K562 (cell line): ENCODE data around the gene KIF23. TPM values are rescaled to one million over a fixed set of nuclear protein-coding genes. Genes with fewer than 3 reads are reported as not detected.

Experiments used
- ATAC-seq: fragments of 200-7000 bp; cut with Tn5 transposase; 3 replicates; pipeline ENCODE4 v1.9.1; 2020; ENCODE audit warnings: moderate library complexity
- BruUV-seq: library from RNA; stranded (reverse); fragments of 400-500 nt; replicated peaks from 2 replicates; lab custom pipeline; 2021; lab: Mats Ljungman, UMichigan
- CTCF ChIA-PET: fragments of 300-600 bp; formaldehyde crosslinking; extraction: SDS; loops from one replicate; lab custom pipeline; 2021; ENCODE audit warnings: low intra/inter-chr PET ratio; lab: Yijun Ruan, JAX
- POLR2A ChIA-PET: fragments of 300-600, 350-650 bp; sonication (Branson Sonifier 250); formaldehyde crosslinking; extraction: SDS; loops from one replicate; lab custom pipeline; 2021; ENCODE audit warnings: antibody characterized with exemption, inconsistent platforms; lab: Yijun Ruan, JAX
- DNase-seq, 4 experiments: peaks; one replicate each; pipeline versions ENCODE4 v3.0.0 to v3.0.0-alpha.2; 2011 to 2018; ENCODE audit warnings: low spot score in 3 of 4, mixed read lengths in 3 of 4; ENCODE audit errors: extremely low read depth in 1 of 4
- FAIRE-seq: peaks from 2 replicates; lab custom pipeline; 2011; peaks lifted over from hg19 to GRCh38; lab: Jason Lieb, UNC
- H2AFZ ChIP-seq: 2 replicates; pipeline ENCODE4 v1.6.0; 2011; ENCODE audit warnings: low read depth, low read length, control low read depth, inconsistent platforms
- H3K27ac ChIP-seq: fragments of 200-600 bp; 3 replicates; pipeline ENCODE4 v1.8.0; 2011; ENCODE audit warnings: low read depth, mild to moderate bottlenecking, control low read depth, inconsistent platforms, low read length, moderate library complexity, mixed read lengths; ENCODE audit errors: extremely low read depth
- H3K27me3 ChIP-seq, 2 experiments: fragments of 300-600 bp in 1 of 2; 2 replicates in 1 of 2; 3 replicates in 1 of 2; pipeline versions ENCODE4 v1.6.0 to v1.8.0; 2011; ENCODE audit warnings: inconsistent platforms in 2 of 2, low read length in 2 of 2, mild to moderate bottlenecking in 1 of 2, mixed read lengths in 1 of 2, moderate library complexity in 1 of 2; ENCODE audit not compliant: control insufficient read depth in 2 of 2, insufficient read depth in 2 of 2
- H3K36me3 ChIP-seq: fragments of 300-600 bp; 3 replicates; pipeline ENCODE4 v1.8.0; 2011; ENCODE audit warnings: mild to moderate bottlenecking, low read length, inconsistent platforms; ENCODE audit not compliant: control insufficient read depth, insufficient read depth
- H3K4me1 ChIP-seq, 2 experiments: fragments of 200-600 bp in 1 of 2; replicated peaks in 1 of 2; 2 replicates in 1 of 2; 3 replicates in 1 of 2; pipeline versions ENCODE4 v1.5.1 to v1.8.0; 2011; ENCODE audit warnings: inconsistent platforms in 2 of 2, low read length in 2 of 2, mild to moderate bottlenecking in 1 of 2, mixed read lengths in 1 of 2, moderate library complexity in 1 of 2; ENCODE audit not compliant: control insufficient read depth in 2 of 2, insufficient read depth in 2 of 2
- H3K4me2 ChIP-seq: 2 replicates; pipeline ENCODE4 v1.6.1; 2011; ENCODE audit warnings: low read length, control low read depth, inconsistent platforms, mixed read lengths; ENCODE audit not compliant: insufficient read depth
- H3K4me3 ChIP-seq: fragments of 200-600 bp; sonication (generic), shearing (Covaris generic); 2 replicates; pipeline ENCODE4 v1.5.1; 2016; ENCODE audit warnings: control low read depth, inconsistent platforms
- H3K79me2 ChIP-seq: fragments of 200-600 bp; 3 replicates; pipeline ENCODE4 v1.8.0; 2011; ENCODE audit warnings: low read length, inconsistent platforms; ENCODE audit not compliant: control insufficient read depth, insufficient read depth
- H3K9ac ChIP-seq, 2 experiments: 2 replicates each; pipeline versions ENCODE4 v1.6.0 to v1.6.1; 2011; ENCODE audit warnings: low read depth in 2 of 2, low read length in 2 of 2, control low read depth in 1 of 2, inconsistent platforms in 1 of 2, mild to moderate bottlenecking in 1 of 2, mixed read lengths in 1 of 2; ENCODE audit not compliant: insufficient read depth in 1 of 2
- H3K9me1 ChIP-seq: one replicate; pipeline ENCODE4 v1.6.0; 2011; ENCODE audit warnings: inconsistent platforms, mild to moderate bottlenecking, low read length, moderate library complexity; ENCODE audit not compliant: control insufficient read depth, insufficient read depth
- H3K9me3 ChIP-seq: replicated peaks from 2 replicates; pipeline ENCODE4 v1.5.1; 2011; ENCODE audit warnings: low read depth, low read length, inconsistent platforms; ENCODE audit not compliant: control insufficient read depth, insufficient read depth
- H4K20me1 ChIP-seq: replicated peaks from 2 replicates; pipeline ENCODE4 v1.6.1; 2011; ENCODE audit warnings: low read length, inconsistent platforms, mixed read lengths; ENCODE audit not compliant: control insufficient read depth, insufficient read depth
- DIDO1 ChIP-seq: fragments of 450-650 bp; IDR thresholded peaks from 2 replicates; pipeline ENCODE4 v1.6.1; 2016; ENCODE audit warnings: low read depth, missing biosample characterization, missing genetic modification characterization
- MEF2D ChIP-seq: conservative IDR thresholded peaks from 2 replicates; pipeline ENCODE4 v1.6.1; 2016; ENCODE audit warnings: low read depth, missing genetic modification characterization, missing compliant biosample characterization
- MTA1 ChIP-seq: fragments of 450-650 bp; IDR thresholded peaks from 2 replicates; pipeline ENCODE4 v1.6.1; 2017; ENCODE audit warnings: borderline replicate concordance
- RBM14 ChIP-seq: fragments of 200-400 bp; formaldehyde crosslinking; IDR thresholded peaks from 2 replicates; pipeline ENCODE4 v1.6.1; 2018; ENCODE audit warnings: low read depth, mild to moderate bottlenecking, low read length, moderate library complexity, borderline replicate concordance; ENCODE audit not compliant: insufficient read depth
- SMAD3 ChIP-seq: fragments of 450-650 bp; formaldehyde crosslinking; conservative IDR thresholded peaks from 2 replicates; pipeline ENCODE4 v1.4.0; 2020; ENCODE audit warnings: mild to moderate bottlenecking
- TARDBP ChIP-seq: fragments of 450-650 bp; IDR thresholded peaks from 2 replicates; pipeline ENCODE4 v1.6.1; 2016
- ZNF282 ChIP-seq: sonication (generic); formaldehyde crosslinking; IDR thresholded peaks from 2 replicates; pipeline ENCODE4 v1.8.1; 2023; ENCODE audit warnings: missing genetic modification reagents
- ZNF584 ChIP-seq: fragments of 200-800 bp; sonication (Bioruptor generic); IDR thresholded peaks from 2 replicates; pipeline ENCODE4 v1.6.1; 2016; ENCODE audit warnings: low read depth, mild to moderate bottlenecking, missing genetic modification characterization, missing compliant biosample characterization
- WGBS: fragments of 100-300 bp; shearing (Covaris generic); methylation state at CpG from one replicate; pipeline ENCODE4 v1.1.6; 2016; ENCODE audit warnings: low coverage, mixed read lengths; ENCODE audit not compliant: insufficient coverage; ENCODE audit errors: missing lambda C conversion rate; 5-methylcytosine and 5-hydroxymethylcytosine counted together
- in situ Hi-C: fragments of 300-500 bp; cut with MboI; formaldehyde crosslinking; loops from 4 replicates; pipeline ENCODE4 v1.15.0; 2018; ENCODE audit warnings: inconsistent platforms, mixed read lengths
- intact Hi-C: fragments of 100-400 bp; cut with micrococcal nuclease; formaldehyde crosslinking; loops from 2 replicates; pipeline ENCODE4 v1.14.2; 2022
- polyA plus RNA-seq, 8 experiments: library from polyadenylated mRNA; depleted of rRNA in 4 of 8; stranded (reverse) in 5 of 8; unstranded in 3 of 8; fragments of >200 nt; fragmentation: Nextera tagmentation in 2 of 8; fragmentation: Illumina TruSeq in 1 of 8; extraction: Ambion mirVana in 2 of 8; extraction: Trizol in 1 of 8; gene quantifications; 2 replicates each; pipeline versions ENCODE4 v1.2.1 to v1.2.3, GENCODE V29; 2011 to 2014; ENCODE audit warnings: inconsistent platforms in 1 of 8, missing spikeins in 1 of 8
- total RNA-seq, 7 experiments: library from RNA; depleted of rRNA in 6 of 7; stranded (reverse); fragments of >200 nt in 6 of 7; fragmentation: Illumina TruSeq in 2 of 7; extraction: Trizol in 2 of 7; gene quantifications; 2 replicates each; pipeline versions ENCODE4 v1.2.1 to v1.2.3, GENCODE V29; 2011 to 2021; ENCODE audit warnings: low replicate concordance in 1 of 7
- TF ChIP-seq, protein P1 (sequence below): fragments of 200-400 bp; formaldehyde crosslinking; IDR thresholded peaks from 2 replicates; pipeline ENCODE4 v1.6.1; 2017; ENCODE audit warnings: mild to moderate bottlenecking, low read depth, low read length, moderate library complexity
- TF ChIP-seq, protein P2 (sequence below): conservative IDR thresholded peaks from 2 replicates; pipeline ENCODE4 v1.6.1; 2011; ENCODE audit warnings: low read depth, mild to moderate bottlenecking, low read length; ENCODE audit not compliant: control insufficient read depth

KIF23 gene
- total and polyA plus RNA-seq, 9 of the 15 experiments (the other 6 are each of a cell fraction or from before 2014, with no cell fraction given): 29.4 to 58.2 (median 41.9) TPM

DNA sequence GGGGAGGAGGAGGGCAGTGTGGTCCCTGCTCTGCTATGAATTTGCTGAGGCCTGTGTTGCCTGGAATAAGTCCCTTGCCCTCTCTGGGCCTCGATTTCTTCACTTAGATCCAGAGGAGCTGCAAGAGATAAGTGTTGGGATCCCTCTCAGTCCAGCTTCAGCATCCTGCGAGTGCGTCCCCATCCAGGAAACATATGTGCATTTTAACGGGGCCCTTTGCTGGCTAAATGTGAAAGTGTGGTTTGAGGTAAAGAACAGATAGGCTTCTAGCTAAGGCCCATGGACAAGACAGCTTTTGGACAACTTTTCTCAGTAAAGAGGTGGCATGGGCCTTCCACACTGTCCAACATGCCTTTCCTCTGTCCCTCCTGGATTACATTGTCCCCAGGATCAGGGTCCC lies 64.9 kb downstream of the KIF23 start:
- H3K27ac ChIP-seq: no peak overlapping the region
- TF ChIP-seq MTA1 (no peak), ZNF584 (no peak), TARDBP (no peak), ZNF282 (CRISPR knock-in tag) (no peak), DIDO1 (tag) (no peak), MEF2D (tag) (no peak), SMAD3 (CRISPR knock-in tag) (no peak), RBM14 (no peak)
- TF ChIP-seq, protein P1, sequence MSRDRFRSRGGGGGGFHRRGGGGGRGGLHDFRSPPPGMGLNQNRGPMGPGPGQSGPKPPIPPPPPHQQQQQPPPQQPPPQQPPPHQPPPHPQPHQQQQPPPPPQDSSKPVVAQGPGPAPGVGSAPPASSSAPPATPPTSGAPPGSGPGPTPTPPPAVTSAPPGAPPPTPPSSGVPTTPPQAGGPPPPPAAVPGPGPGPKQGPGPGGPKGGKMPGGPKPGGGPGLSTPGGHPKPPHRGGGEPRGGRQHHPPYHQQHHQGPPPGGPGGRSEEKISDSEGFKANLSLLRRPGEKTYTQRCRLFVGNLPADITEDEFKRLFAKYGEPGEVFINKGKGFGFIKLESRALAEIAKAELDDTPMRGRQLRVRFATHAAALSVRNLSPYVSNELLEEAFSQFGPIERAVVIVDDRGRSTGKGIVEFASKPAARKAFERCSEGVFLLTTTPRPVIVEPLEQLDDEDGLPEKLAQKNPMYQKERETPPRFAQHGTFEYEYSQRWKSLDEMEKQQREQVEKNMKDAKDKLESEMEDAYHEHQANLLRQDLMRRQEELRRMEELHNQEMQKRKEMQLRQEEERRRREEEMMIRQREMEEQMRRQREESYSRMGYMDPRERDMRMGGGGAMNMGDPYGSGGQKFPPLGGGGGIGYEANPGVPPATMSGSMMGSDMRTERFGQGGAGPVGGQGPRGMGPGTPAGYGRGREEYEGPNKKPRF: no peak
- TF ChIP-seq, protein P2, sequence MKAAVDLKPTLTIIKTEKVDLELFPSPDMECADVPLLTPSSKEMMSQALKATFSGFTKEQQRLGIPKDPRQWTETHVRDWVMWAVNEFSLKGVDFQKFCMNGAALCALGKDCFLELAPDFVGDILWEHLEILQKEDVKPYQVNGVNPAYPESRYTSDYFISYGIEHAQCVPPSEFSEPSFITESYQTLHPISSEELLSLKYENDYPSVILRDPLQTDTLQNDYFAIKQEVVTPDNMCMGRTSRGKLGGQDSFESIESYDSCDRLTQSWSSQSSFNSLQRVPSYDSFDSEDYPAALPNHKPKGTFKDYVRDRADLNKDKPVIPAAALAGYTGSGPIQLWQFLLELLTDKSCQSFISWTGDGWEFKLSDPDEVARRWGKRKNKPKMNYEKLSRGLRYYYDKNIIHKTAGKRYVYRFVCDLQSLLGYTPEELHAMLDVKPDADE: no peak
- no peak overlapping the region for H3K4me3 ChIP-seq
- ChIA-PET CTCF (interaction anchor here (0.8 to 1.4 kb wide), 2 partner anchors 1009 to 1396 kb away, joined by 3 to 9 read pairs; no protein-coding TSS in a partner anchor), POLR2A (no interaction called here)
- H4K20me1 ChIP-seq: no peaks in the 10 kb centered on the region; the same call in 1 of the 2 replicates
- in situ Hi-C loops: loop anchor here (10.0 kb wide), 1 partner anchor 1006 kb away; no protein-coding TSS in a partner anchor
- ATAC-seq (no peak), FAIRE-seq (no peak), DNase-seq (no peak)
- H3K36me3 ChIP-seq: no peaks in the 10 kb centered on the region
- BruUV-seq: no TSS peak
- H3K9me3 ChIP-seq: no peaks in the 10 kb centered on the region
- H3K9ac ChIP-seq: no peak overlapping the region
- no peaks in the 10 kb centered on the region for H3K9me1 ChIP-seq
- no peaks in the 10 kb centered on the region for H3K4me1 ChIP-seq
- no peaks in the 10 kb centered on the region for H3K79me2 ChIP-seq
- peaks cover 4 to 18% of the 10 kb centered on the region in 2 experiments; a peak in 1 of 5 replicates for H3K27me3 ChIP-seq
- intact Hi-C loops: loop anchor here (10.0 kb wide), 1 partner anchor 1246 kb away; no protein-coding TSS in a partner anchor
- H2AFZ ChIP-seq: no peak overlapping the region
- WGBS: 4% methylated on average over 4 of the region's 4 CpGs
- no peak overlapping the region for H3K4me2 ChIP-seq
